K562 treated with DMSO at 1 percent for 24 hours (cell line): Measurements from ENCODE around the gene CEBPZOS. TPM values are rescaled to one million over a fixed set of nuclear protein-coding genes. Genes with fewer than 3 reads are reported as not detected.

Experiments used
- total RNA-seq: library from RNA; unstranded; fragments of 300-600 nt; gene quantifications from 2 replicates; pipeline ENCODE4 v1.2.3, GENCODE V29; 2022; ENCODE audit warnings: low read depth; ENCODE audit not compliant: insufficient read depth

Gene CEBPZOS
- 16.7 and 19.1 TPM in 2 replicates for total RNA-seq

DNA sequence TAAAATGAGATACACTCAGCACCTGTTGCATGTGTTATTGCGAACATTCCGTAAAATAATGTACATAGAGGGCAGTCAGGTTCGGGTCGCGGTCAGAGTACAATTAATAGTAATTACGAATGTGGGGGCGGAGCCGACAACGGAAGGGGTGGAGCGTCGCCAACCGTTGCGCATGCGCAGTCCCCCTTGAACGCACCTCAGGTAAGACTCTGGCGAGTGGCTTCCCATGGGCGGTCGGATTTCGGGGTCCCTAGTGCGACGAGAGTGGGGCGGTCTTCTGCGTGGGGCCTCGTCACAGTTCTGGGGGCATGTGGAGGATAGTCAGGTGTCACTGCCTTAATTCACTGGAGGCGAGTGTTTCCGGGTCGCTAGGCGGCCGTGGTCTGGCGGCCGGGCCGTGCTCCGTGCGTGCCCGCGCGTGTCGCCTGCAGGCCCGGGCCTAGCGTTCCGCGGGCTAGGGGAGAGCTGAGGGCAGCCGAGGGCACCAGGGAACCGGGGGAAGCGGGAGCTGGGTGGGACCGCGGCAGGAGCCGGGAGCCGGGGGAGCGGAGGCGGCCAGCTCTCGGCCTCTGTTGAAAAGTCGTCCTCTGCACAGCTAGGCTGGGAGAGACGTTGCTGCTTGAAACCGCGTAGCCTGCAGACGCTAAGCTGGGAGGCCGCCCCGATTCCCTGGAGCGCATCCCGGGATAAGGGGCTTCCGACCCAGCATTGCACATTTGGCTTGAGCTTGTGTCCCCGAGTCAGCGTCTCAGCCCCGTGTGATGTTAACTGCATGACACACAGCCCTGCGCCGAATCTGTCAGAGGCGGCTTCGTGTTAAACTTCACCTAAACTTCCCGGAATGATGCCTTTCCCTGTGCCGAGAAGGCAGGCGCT, at the start of gene CEBPZOS:
CEBPZOS (plus strand) TSS at position 177 of the 876 bp plus-strand sequence. CDS start 3,209 bp downstream, outside the sequence.

GRCh38 chr2:37156857-37157714, 39.2 kb upstream of the CEBPZOS start, which contains the start of gene EIF2AK2:
Gene EIF2AK2 (minus strand): TSS chr2:37156980. CDS start chr2:37147806, 9,174 bp downstream.

GRCh38 chr2:37188570-37188969, 7.7 kb upstream of the CEBPZOS start, which contains the start of gene SULT6B1:
Gene SULT6B1 (minus strand): TSS chr2:37188670. CDS start chr2:37188640, 30 bp downstream.

DNA sequence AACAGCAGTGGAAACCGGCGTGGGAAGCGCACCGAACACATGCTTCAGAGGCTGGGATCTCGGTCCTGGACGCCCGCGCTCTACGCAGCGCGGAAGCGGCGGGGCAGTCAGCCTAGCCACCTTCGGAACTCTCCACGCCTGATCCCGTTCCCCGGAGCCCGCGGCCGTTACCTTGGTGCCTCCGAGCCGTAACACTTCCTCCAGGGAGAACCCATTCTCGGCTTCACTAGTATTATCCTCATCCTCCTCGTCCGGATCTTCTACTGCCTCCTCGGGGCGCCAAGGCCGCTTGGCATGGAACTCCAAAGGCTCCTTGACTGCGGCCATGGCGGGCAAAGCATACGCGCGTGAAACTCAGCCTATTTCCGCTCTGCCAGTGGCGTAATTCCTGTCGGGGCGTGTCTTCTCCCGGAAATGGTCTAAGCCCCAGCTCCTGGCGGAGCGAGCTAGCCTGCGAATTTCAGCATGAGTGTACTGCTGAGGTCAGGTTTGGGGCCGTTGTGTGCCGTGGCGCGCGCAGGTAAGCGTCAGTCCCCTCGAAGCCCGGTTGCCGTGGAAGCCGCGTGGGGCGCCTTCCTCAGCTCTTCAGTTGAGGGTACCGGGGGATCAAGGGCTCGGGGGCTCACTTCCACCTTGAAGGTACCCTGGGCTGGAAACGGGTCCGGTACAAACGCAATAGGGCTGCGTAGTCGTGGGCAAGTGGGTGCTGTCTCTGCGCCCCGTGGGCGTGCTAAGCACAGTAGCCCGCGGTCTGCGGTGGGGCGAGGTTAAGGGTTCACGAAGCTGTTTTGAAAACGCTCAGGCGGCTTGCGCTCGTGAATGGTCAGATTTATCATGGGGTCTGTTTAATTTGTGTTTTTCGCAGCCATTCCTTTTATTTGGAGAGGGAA, 35.2 kb downstream of the CEBPZOS start, which contains the start of the genes CEBPZ and NDUFAF7:
CEBPZ (minus strand) TSS at position 356 of the 890 bp plus-strand sequence; CDS start at position 327, 29 bp downstream.
NDUFAF7 (plus strand) TSS at position 418 of the 890 bp plus-strand sequence; CDS start at position 466, 48 bp downstream.

Other genes with a start within 250 kb of the CEBPZOS start
- gene STRN, start 230.0 kb upstream of the CEBPZOS start, total RNA-seq, result 8.0 and 9.6 TPM in 2 replicates
- 8.0 and 9.4 TPM in 2 replicates for gene HEATR5B, start 112.1 kb upstream of the CEBPZOS start, total RNA-seq
- gene GPATCH11, start 112.0 kb upstream of the CEBPZOS start, total RNA-seq, result 8.3 and 8.7 TPM in 2 replicates
- gene EIF2AK2, start 39.5 kb upstream of the CEBPZOS start, total RNA-seq, result 8.2 and 8.5 TPM in 2 replicates
- gene SULT6B1, start 7.8 kb upstream of the CEBPZOS start, total RNA-seq, result not detected in 2 replicates
- 24.1 and 40.8 TPM in 2 replicates for gene CEBPZ, start 35.1 kb downstream of the CEBPZOS start, total RNA-seq
- gene NDUFAF7, start 35.2 kb downstream of the CEBPZOS start, total RNA-seq, result 7.5 and 8.4 TPM in 2 replicates
- gene PRKD3, start 128.3 kb downstream of the CEBPZOS start, total RNA-seq, result 8.2 and 8.8 TPM in 2 replicates
- gene QPCT, start 148.1 kb downstream of the CEBPZOS start, total RNA-seq, result not detected in 2 replicates